Measurements from ENCODE around the gene TET2. TPM values are rescaled to one million over a fixed set of nuclear protein-coding genes. Genes with fewer than 3 reads are reported as not detected.

The TET2 gene
- total RNA-seq, 2 donors from 2014 or later = 20.0 to 30.1 TPM

GRCh38 chr4:105306158-105306781 is 159.6 kb downstream of the TET2 start:
- no peak overlapping the region for H3K9ac ChIP-seq (ENCODE audit: low read depth in 2 of 2, low read length in 2 of 2)
- intact Hi-C loops (cut with DNase I) = no loop called here
- no peaks in the 10 kb centered on the region for H3K36me3 ChIP-seq
- no peaks in the 10 kb centered on the region for H3K27me3 ChIP-seq
- H3K4me1 ChIP-seq = no peaks in the 10 kb centered on the region
- H3K27ac ChIP-seq = no peak overlapping the region
- no peak for DNase-seq
- H3K9me3 ChIP-seq = no peaks in the 10 kb centered on the region
- no peak for TF ChIP-seq CTCF (IDR thresholded peaks at IDR 0.05)
- no peak overlapping the region for H3K4me3 ChIP-seq

- no peak overlapping the region for H3K4me3 ChIP-seq
- no peaks in the 10 kb centered on the region for H3K36me3 ChIP-seq
- DNase-seq = no peak
- H3K4me1 ChIP-seq = no peaks in the 10 kb centered on the region
- intact Hi-C loops (cut with DNase I) = no loop called here
- H3K9ac ChIP-seq (ENCODE audit: low read depth in 2 of 2, low read length in 2 of 2) = no peak overlapping the region
- H3K27ac ChIP-seq = no peak overlapping the region
- no peaks in the 10 kb centered on the region for H3K27me3 ChIP-seq
- TF ChIP-seq CTCF (IDR thresholded peaks at IDR 0.05) = no peak
- H3K9me3 ChIP-seq = no peaks in the 10 kb centered on the region
Measured at GRCh38 chr4:105306820-105307219, 160.1 kb downstream of the TET2 start.

GRCh38 chr4:105318486-105318885 is 171.8 kb downstream of the TET2 start:
- Histone ChIP-seq H3K4me3 (no peak overlapping the region), H3K27ac (no peak overlapping the region), H3K9ac (ENCODE audit: low read depth in 2 of 2, low read length in 2 of 2) (no peak overlapping the region), H3K4me1 (no peaks in the 10 kb centered on the region), H3K27me3 (no peaks in the 10 kb centered on the region), H3K9me3 (no peaks in the 10 kb centered on the region), H3K36me3 (no peaks in the 10 kb centered on the region)
- no peak for DNase-seq
- TF ChIP-seq CTCF (IDR thresholded peaks at IDR 0.05) = no peak
- intact Hi-C loops (cut with DNase I) = no loop called here

DNA sequence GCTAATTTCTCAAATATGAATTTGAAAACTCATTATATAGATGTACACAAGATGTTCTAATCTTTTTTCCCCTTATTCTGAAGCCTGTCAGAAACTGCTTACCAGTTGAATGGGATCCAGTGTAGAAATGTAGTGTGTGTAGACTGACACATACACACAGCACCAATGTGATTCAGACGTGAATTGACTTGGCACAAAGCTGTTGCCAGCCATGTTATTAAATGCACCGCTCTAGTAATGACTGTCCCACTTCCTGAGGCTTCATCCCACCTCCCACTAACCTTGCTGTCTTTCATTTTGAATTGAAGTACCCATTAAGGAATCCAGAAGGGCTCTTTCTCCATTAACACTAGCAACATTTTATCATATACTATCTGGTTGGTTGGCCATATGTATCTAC is 180.5 kb downstream of the TET2 start:
- no peak for DNase-seq
- no peak for TF ChIP-seq CTCF (IDR thresholded peaks at IDR 0.05)
- H3K9ac ChIP-seq (ENCODE audit: low read depth in 2 of 2, low read length in 2 of 2) = no peak overlapping the region
- no peaks in the 10 kb centered on the region for H3K4me1 ChIP-seq
- intact Hi-C loops (cut with DNase I) = no loop called here
- no peaks in the 10 kb centered on the region for H3K27me3 ChIP-seq
- no peaks in the 10 kb centered on the region for H3K9me3 ChIP-seq
- H3K36me3 ChIP-seq = no peaks in the 10 kb centered on the region
- no peak overlapping the region for H3K27ac ChIP-seq
- no peak overlapping the region for H3K4me3 ChIP-seq

DNA sequence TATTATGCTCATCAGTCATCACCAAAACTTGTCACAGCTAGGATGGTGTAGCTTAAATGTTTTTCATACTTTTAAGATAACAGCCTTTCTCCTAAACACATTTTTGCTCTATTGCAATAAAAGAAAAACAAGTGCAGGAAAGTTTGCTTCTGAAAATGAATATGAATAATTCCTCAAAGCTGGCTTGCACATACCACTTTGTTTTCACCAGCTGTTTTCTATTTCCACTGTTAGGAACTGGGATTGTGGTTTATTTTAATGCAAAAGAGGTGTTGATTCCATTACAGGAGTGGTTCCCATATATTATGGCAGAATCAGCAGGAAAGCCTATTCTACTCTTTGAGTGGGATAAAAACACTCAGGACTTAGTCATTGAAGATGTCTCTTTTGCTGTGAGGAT is 181.3 kb downstream of the TET2 start:
- TF ChIP-seq CTCF (IDR thresholded peaks at IDR 0.05) = no peak
- Histone ChIP-seq H3K9me3 (no peaks in the 10 kb centered on the region), H3K4me3 (no peak overlapping the region)

More for the DNA sequence above, 181.3 kb downstream of the TET2 start:
- H3K27ac ChIP-seq = no peak overlapping the region
- H3K36me3 ChIP-seq = no peaks in the 10 kb centered on the region
- no peak for DNase-seq
- no peaks in the 10 kb centered on the region for H3K27me3 ChIP-seq
- intact Hi-C loops (cut with DNase I) = no loop called here
- H3K4me1 ChIP-seq = no peaks in the 10 kb centered on the region
- no peak overlapping the region for H3K9ac ChIP-seq (ENCODE audit: low read depth in 2 of 2, low read length in 2 of 2)

Data from colonic mucosa (tissue), 4 donors.